Measurements from ENCODE around the gene CDC73. TPM values are rescaled to one million over a fixed set of nuclear protein-coding genes. Genes with fewer than 3 reads are reported as not detected.

Gene CDC73
- total and polyA plus RNA-seq, 2 donors from 2014 or later = 11.4 to 73.1 TPM

GRCh38 chr1:193299038-193299437 lies 177.2 kb downstream of the CDC73 start:
- Histone ChIP-seq H3K4me3 (ENCODE audit: low read length in 3 of 3) (no peak overlapping the region), H3K27me3 (ENCODE audit: control insufficient read depth, insufficient read depth, low read length) (no peaks in the 10 kb centered on the region), H3K27ac (ENCODE audit: low read depth in 2 of 2, low read length in 2 of 2) (no peak overlapping the region), H3K9ac (ENCODE audit: low read length in 3 of 3) (no peak overlapping the region), H3K4me1 (ENCODE audit: control insufficient read depth in 2 of 3, insufficient read depth in 2 of 3, low read depth in 1 of 3, low read length in 3 of 3) (no peaks in the 10 kb centered on the region), H3K36me3 (ENCODE audit: control insufficient read depth in 2 of 3, insufficient read depth in 3 of 3, low read length in 3 of 3) (no peaks in the 10 kb centered on the region), H3K9me3 (ENCODE audit: control insufficient read depth in 2 of 3, insufficient read depth in 1 of 3, low read length in 3 of 3) (no peaks in the 10 kb centered on the region)
- TF ChIP-seq CTCF (IDR thresholded peaks at IDR 0.05; ENCODE audit: borderline replicate concordance, extremely low read depth, insufficient read depth) = no peak
- no peak for FAIRE-seq
- intact Hi-C loops (cut with DNase I) = no loop called here
- no peak for DNase-seq

GRCh38 chr1:193301746-193302145 lies 179.9 kb downstream of the CDC73 start:
- Histone ChIP-seq H3K9me3 (ENCODE audit: control insufficient read depth in 2 of 3, insufficient read depth in 1 of 3, low read length in 3 of 3) (no peaks in the 10 kb centered on the region), H3K4me1 (ENCODE audit: control insufficient read depth in 2 of 3, insufficient read depth in 2 of 3, low read depth in 1 of 3, low read length in 3 of 3) (no peaks in the 10 kb centered on the region), H3K27me3 (ENCODE audit: control insufficient read depth, insufficient read depth, low read length) (no peaks in the 10 kb centered on the region), H3K9ac (ENCODE audit: low read length in 3 of 3) (no peak overlapping the region), H3K4me3 (ENCODE audit: low read length in 3 of 3) (no peak overlapping the region), H3K36me3 (ENCODE audit: control insufficient read depth in 2 of 3, insufficient read depth in 3 of 3, low read length in 3 of 3) (no peaks in the 10 kb centered on the region), H3K27ac (ENCODE audit: low read depth in 2 of 2, low read length in 2 of 2) (no peak overlapping the region)
- intact Hi-C loops (cut with DNase I) = no loop called here
- no peak for FAIRE-seq
- no peak for DNase-seq
- TF ChIP-seq CTCF (IDR thresholded peaks at IDR 0.05; ENCODE audit: borderline replicate concordance, extremely low read depth, insufficient read depth) = no peak

- Histone ChIP-seq H3K4me1 (ENCODE audit: control insufficient read depth in 2 of 3, insufficient read depth in 2 of 3, low read depth in 1 of 3, low read length in 3 of 3) (no peaks in the 10 kb centered on the region), H3K9me3 (ENCODE audit: control insufficient read depth in 2 of 3, insufficient read depth in 1 of 3, low read length in 3 of 3) (no peaks in the 10 kb centered on the region), H3K4me3 (ENCODE audit: low read length in 3 of 3) (no peak overlapping the region), H3K27me3 (ENCODE audit: control insufficient read depth, insufficient read depth, low read length) (no peaks in the 10 kb centered on the region), H3K36me3 (ENCODE audit: control insufficient read depth in 2 of 3, insufficient read depth in 3 of 3, low read length in 3 of 3) (no peaks in the 10 kb centered on the region), H3K9ac (ENCODE audit: low read length in 3 of 3) (no peak overlapping the region), H3K27ac (ENCODE audit: low read depth in 2 of 2, low read length in 2 of 2) (no peak overlapping the region)
- no peak for DNase-seq
- FAIRE-seq = no peak
- no peak for TF ChIP-seq CTCF (IDR thresholded peaks at IDR 0.05; ENCODE audit: borderline replicate concordance, extremely low read depth, insufficient read depth)
- intact Hi-C loops (cut with DNase I) = no loop called here
Measured at GRCh38 chr1:193303849-193304248, 182.0 kb downstream of the CDC73 start.

Small RNA genes lying within 50 kb of the gene (microRNA-seq; reads per million reads assigned to microRNA genes)
- gene MIR1278 = not detected

Other genes starting within 250 kb of the CDC73 start
- 26.4 TPM for gene UCHL5, start 62.7 kb upstream of the CDC73 start, total RNA-seq
- 15.2 TPM for gene UCHL5, start 62.7 kb upstream of the CDC73 start, polyA plus RNA-seq (ENCODE audit: insufficient read depth, low read depth, low replicate concordance)
- gene RO60, start 62.4 kb upstream of the CDC73 start, total RNA-seq = 72.0 TPM
- 4.8 TPM for gene RO60, start 62.4 kb upstream of the CDC73 start, polyA plus RNA-seq (ENCODE audit: insufficient read depth, low read depth, low replicate concordance)
- gene GLRX2, start 16.6 kb upstream of the CDC73 start, total RNA-seq = 15.6 TPM
- gene GLRX2, start 16.6 kb upstream of the CDC73 start, polyA plus RNA-seq (ENCODE audit: insufficient read depth, low read depth, low replicate concordance) = 25.3 TPM
- gene B3GALT2, start 64.6 kb downstream of the CDC73 start, total RNA-seq = 0.25 TPM
- gene B3GALT2, start 64.6 kb downstream of the CDC73 start, polyA plus RNA-seq (ENCODE audit: insufficient read depth, low read depth, low replicate concordance) = 2.2 TPM